ENCODE data around the gene RAD51B. TPM values are rescaled to one million over a fixed set of nuclear protein-coding genes. Genes with fewer than 3 reads are reported as not detected.
"Not testable (repeated sequence)": the region's sequence is repeated elsewhere in the genome, so short reads cannot be mapped to it uniquely, and the experiment has no call there.

The RAD51B gene
- total RNA-seq, 1 donor from 2014 or later = 16.7 TPM

- no peaks in the 10 kb centered on the region for H3K36me3 Mint-ChIP-seq (ENCODE audit: low read depth)
- TF ChIP-seq, protein P1, sequence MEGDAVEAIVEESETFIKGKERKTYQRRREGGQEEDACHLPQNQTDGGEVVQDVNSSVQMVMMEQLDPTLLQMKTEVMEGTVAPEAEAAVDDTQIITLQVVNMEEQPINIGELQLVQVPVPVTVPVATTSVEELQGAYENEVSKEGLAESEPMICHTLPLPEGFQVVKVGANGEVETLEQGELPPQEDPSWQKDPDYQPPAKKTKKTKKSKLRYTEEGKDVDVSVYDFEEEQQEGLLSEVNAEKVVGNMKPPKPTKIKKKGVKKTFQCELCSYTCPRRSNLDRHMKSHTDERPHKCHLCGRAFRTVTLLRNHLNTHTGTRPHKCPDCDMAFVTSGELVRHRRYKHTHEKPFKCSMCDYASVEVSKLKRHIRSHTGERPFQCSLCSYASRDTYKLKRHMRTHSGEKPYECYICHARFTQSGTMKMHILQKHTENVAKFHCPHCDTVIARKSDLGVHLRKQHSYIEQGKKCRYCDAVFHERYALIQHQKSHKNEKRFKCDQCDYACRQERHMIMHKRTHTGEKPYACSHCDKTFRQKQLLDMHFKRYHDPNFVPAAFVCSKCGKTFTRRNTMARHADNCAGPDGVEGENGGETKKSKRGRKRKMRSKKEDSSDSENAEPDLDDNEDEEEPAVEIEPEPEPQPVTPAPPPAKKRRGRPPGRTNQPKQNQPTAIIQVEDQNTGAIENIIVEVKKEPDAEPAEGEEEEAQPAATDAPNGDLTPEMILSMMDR (conservative IDR thresholded peaks at IDR 0.05) = no peak
- H3K4me1 Mint-ChIP-seq = peaks cover 39% of the 10 kb centered on the region
- DNase-seq (ENCODE audit: low read depth, low spot score) = no peak
- peaks cover 10% of the 10 kb centered on the region for H3K9me3 Mint-ChIP-seq
- H3K27ac Mint-ChIP-seq (ENCODE audit: unreplicated experiment) = no peak overlapping the region
- H3K4me3 Mint-ChIP-seq = no peak overlapping the region
- H3K27me3 Mint-ChIP-seq (ENCODE audit: low read depth) = no peaks in the 10 kb centered on the region
These were observed 875.1 kb downstream of the RAD51B start for GRCh38 chr14:68694516-68695235.

DNA sequence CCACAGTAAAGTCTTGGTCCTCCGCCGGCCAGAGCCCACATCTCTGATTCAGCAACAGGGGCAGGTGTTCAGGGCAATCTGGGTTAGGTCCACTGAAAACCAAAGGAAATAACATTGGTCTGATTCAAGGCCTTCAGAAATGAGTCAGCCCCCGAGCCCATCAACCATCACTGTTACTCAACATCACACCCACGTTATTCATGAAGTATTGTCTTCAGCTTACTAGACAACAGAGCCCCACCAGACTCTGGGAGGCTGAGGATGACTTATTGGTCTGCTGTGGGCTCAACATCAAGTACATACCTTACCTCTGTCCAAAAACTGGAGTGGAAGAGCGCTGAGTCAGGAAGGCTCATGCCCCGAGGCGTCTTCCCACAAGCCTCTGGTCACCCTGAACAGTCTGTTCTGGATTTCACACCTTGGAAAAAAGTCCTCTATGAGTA, 875.8 kb downstream of the RAD51B start:
- no peak for DNase-seq (ENCODE audit: low read depth, low spot score)
- Mint-ChIP-seq H3K9me3 (peaks cover 14% of the 10 kb centered on the region), H3K27ac (ENCODE audit: unreplicated experiment) (no peak overlapping the region), H3K27me3 (ENCODE audit: low read depth) (no peaks in the 10 kb centered on the region), H3K4me1 (peaks cover 32% of the 10 kb centered on the region), H3K4me3 (no peak overlapping the region), H3K36me3 (ENCODE audit: low read depth) (peaks cover 3% of the 10 kb centered on the region)
- TF ChIP-seq, protein P1 (conservative IDR thresholded peaks at IDR 0.05) = no peak

DNA sequence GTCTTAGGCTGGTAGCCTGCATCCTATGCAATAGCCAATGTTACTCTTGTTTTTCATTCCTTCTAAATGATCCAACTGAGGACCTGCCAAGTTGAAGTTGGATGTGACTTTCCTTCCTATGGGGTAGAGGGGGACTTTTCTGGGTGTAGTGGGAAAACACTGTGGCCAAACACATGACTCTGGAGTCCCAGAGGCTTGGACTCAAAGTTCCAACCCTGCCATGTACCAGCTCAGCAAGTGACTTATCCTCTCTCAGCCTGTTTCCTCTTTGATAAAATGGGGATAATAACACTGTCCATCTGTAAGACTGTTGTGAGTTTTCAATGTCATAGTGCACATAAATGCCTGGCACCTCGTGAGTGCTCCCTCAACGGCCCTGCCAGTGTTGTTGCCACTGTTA, 876.3 kb downstream of the RAD51B start:
- TF ChIP-seq, protein P1 (conservative IDR thresholded peaks at IDR 0.05) = no peak
- peaks cover 27% of the 10 kb centered on the region for H3K4me1 Mint-ChIP-seq
- no peak for DNase-seq (ENCODE audit: low read depth, low spot score)
- peak overlapping the region; percentile 52 for H3K27ac Mint-ChIP-seq (ENCODE audit: unreplicated experiment)
- no peak overlapping the region for H3K4me3 Mint-ChIP-seq
- peaks cover 14% of the 10 kb centered on the region for H3K9me3 Mint-ChIP-seq
- H3K27me3 Mint-ChIP-seq (ENCODE audit: low read depth) = no peaks in the 10 kb centered on the region
- H3K36me3 Mint-ChIP-seq (ENCODE audit: low read depth) = peaks cover 3% of the 10 kb centered on the region

GRCh38 chr14:68696266-68696665, 876.7 kb downstream of the RAD51B start:
- H3K27me3 Mint-ChIP-seq (ENCODE audit: low read depth) = no peaks in the 10 kb centered on the region
- H3K4me3 Mint-ChIP-seq = no peak overlapping the region
- peaks cover 23% of the 10 kb centered on the region for H3K4me1 Mint-ChIP-seq
- no peak overlapping the region for H3K27ac Mint-ChIP-seq (ENCODE audit: unreplicated experiment)
- DNase-seq (ENCODE audit: low read depth, low spot score) = no peak
- H3K36me3 Mint-ChIP-seq (ENCODE audit: low read depth) = peaks cover 3% of the 10 kb centered on the region
- H3K9me3 Mint-ChIP-seq = peaks cover 14% of the 10 kb centered on the region
- TF ChIP-seq, protein P1 (conservative IDR thresholded peaks at IDR 0.05) = no peak

DNA sequence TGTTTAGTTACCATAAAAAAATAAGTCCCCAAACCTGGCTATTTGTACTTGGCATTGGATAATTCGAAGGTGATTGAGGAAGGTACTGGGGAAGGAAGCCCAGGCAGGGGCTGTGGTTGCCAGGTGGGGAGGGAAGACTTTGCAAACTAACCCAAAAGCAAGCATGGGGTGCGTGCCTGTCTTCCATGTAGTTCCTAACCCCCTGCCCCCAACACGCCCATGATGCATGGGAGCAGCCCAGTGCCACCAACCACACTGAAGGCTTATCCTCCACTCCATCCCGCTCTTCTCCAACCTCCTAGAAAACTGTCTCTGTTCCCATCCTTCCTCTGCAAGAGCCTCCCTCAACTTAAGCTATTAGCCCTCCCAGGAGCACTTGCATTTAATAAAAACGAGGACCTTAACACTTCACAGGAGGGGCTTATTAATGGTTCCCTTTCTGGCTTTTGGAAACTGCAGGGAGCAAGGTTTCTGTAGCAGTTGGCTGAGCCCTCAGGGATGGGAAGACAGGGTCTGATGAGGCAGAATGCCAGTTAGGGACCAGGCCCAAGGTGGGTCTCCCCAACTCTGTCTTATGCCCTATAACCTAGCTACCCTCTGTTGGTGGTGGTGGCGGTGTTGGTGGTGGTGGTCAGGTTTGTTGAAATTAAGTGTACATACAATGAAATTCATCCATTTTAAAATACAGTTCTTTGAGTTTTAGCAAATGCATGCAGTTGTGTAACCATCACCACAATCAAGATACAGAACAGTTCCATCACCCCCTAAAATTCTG, 877.3 kb downstream of the RAD51B start:
- Mint-ChIP-seq H3K4me1 (peaks cover 18% of the 10 kb centered on the region), H3K9me3 (peaks cover 14% of the 10 kb centered on the region), H3K4me3 (no peak overlapping the region), H3K36me3 (ENCODE audit: low read depth) (peaks cover 3% of the 10 kb centered on the region), H3K27me3 (ENCODE audit: low read depth) (no peaks in the 10 kb centered on the region), H3K27ac (ENCODE audit: unreplicated experiment) (no peak overlapping the region)
- TF ChIP-seq, protein P1 (conservative IDR thresholded peaks at IDR 0.05) = no peak
- no peak for DNase-seq (ENCODE audit: low read depth, low spot score)

DNA sequence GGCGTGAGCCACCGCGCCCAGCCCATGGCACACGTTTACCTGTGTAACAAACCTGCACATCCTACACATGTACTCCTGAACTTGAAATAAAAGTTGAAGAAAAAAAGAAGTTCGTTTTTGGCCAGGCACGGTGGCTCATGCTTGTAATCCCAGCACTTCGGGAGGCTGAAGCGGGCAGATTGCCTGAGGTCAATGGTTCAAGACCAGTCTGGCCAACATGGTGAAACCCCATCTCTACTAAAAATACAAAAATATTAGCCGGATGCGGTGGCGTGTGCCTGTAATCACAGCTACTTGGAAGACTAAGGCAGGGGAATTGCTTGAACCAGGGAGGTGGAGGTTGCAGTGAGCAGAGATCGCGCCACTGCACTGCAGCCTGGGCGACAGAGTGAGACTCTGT, 879.2 kb downstream of the RAD51B start:
- H3K4me3 Mint-ChIP-seq; DNase-seq (ENCODE audit: low read depth, low spot score); H3K27me3 Mint-ChIP-seq (ENCODE audit: low read depth); H3K36me3 Mint-ChIP-seq (ENCODE audit: low read depth); H3K4me1 Mint-ChIP-seq; H3K27ac Mint-ChIP-seq (ENCODE audit: unreplicated experiment): not testable (repeated sequence)
- H3K9me3 Mint-ChIP-seq = peaks cover 10% of the 10 kb centered on the region
